Measurements from ENCODE around the gene SFRP5.

Gene SFRP5

DNA sequence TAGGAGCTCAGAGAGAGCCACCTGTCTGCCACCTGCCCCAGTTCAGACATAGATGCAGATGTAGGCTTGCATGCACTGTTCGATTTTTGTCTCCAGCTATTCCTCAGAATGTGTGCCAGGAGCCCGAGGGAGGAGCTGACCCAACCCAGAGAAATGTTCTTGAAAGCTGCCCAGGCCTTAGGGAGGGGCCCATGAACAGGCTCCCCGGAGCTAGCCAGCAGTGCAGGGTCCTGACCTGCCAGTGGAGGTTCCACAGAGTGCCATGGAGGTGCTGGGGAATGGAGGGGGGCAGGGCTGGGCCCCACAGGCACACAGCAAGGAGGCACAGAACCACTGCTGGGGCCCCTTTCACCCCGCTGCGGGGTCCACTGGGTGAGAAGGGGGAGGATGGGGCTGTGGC, 29.6 kb upstream of the SFRP5 start:
- no peak overlapping the region for H3K27ac ChIP-seq (ENCODE audit: low read depth, low read length)
- H3K4me1 ChIP-seq (ENCODE audit: insufficient read depth, low read length) = peaks cover 12% of the 10 kb centered on the region
- no peak overlapping the region for H3K4me3 ChIP-seq (ENCODE audit: low read depth in 1 of 2, low read length in 2 of 2)
- no peaks in the 10 kb centered on the region for H3K36me3 ChIP-seq (ENCODE audit: insufficient read depth, low read length)
- H3K27me3 ChIP-seq (ENCODE audit: control insufficient read depth in 1 of 2, insufficient read depth in 2 of 2, low read length in 2 of 2) = peaks cover 0 to 8% of the 10 kb centered on the region in 2 donors
- H3K9me3 ChIP-seq (ENCODE audit: low read length) = no peaks in the 10 kb centered on the region
- no peak overlapping the region for H3K9ac ChIP-seq (ENCODE audit: low read length)

DNA sequence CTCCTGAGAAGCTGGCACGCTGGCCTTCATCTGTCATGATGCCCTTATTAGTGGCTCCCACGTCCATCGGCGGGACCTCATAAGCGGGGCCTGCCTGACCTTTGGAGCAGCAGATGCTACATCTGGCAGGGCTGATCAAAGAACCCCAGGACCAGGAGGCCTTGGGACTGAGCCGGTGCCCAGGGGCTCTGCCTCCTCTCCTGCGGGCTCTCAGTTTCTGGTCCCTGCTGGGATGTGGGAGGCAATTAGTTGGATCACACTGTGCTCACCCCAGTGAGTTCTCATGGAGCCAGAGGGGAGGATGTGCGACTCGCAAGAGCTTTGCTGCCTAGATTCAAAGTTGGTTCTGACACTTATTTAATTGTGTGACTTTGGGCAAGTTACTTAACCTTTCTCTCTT, 28.7 kb upstream of the SFRP5 start:
- no peak overlapping the region for H3K4me3 ChIP-seq (ENCODE audit: low read depth in 1 of 2, low read length in 2 of 2)
- peaks cover 4% of the 10 kb centered on the region for H3K4me1 ChIP-seq (ENCODE audit: insufficient read depth, low read length)
- H3K9me3 ChIP-seq (ENCODE audit: low read length) = no peaks in the 10 kb centered on the region
- no peaks in the 10 kb centered on the region for H3K36me3 ChIP-seq (ENCODE audit: insufficient read depth, low read length)
- no peak overlapping the region for H3K9ac ChIP-seq (ENCODE audit: low read length)
- H3K27me3 ChIP-seq (ENCODE audit: control insufficient read depth in 1 of 2, insufficient read depth in 2 of 2, low read length in 2 of 2) = peaks cover 0 to 8% of the 10 kb centered on the region in 2 donors
- H3K27ac ChIP-seq (ENCODE audit: low read depth, low read length) = no peak overlapping the region

DNA sequence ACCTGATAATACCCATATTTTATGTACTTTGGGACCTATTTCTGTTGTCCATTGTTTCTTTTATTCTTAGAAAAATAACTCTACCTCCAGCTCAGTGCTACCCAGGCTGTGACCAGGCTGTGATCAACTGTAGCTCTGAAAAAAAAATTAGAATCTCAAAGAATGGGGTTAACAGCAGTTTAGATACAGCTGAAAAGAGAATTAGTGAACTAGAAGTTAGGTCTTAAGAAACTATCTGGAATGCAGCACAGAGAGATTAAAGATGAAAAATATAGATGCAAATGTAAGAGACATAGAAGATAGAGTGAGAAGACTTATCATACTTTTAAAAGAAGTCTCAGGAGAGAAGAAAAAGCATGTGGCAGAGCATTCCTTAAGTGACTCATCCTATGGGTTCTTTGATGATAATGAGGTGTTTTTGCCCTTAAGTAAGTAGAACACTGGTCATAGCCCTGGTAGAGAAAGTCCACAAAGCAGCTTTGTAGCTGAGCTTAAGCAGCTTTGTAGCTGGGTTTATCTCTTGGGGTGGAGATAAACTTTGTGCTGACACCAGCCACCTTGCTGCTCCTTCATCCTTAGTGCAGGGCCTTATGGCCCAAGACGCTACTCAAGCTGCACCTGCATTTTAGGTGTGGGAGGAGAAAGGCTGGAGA, 27.3 kb upstream of the SFRP5 start:
- no peaks in the 10 kb centered on the region for H3K4me1 ChIP-seq (ENCODE audit: insufficient read depth, low read length)
- H3K27me3 ChIP-seq (ENCODE audit: control insufficient read depth in 1 of 2, insufficient read depth in 2 of 2, low read length in 2 of 2) = peaks cover 0 to 8% of the 10 kb centered on the region in 2 donors
- H3K9me3 ChIP-seq (ENCODE audit: low read length) = no peaks in the 10 kb centered on the region
- no peak overlapping the region for H3K9ac ChIP-seq (ENCODE audit: low read length)
- no peak overlapping the region for H3K27ac ChIP-seq (ENCODE audit: low read depth, low read length)
- H3K4me3 ChIP-seq (ENCODE audit: low read depth in 1 of 2, low read length in 2 of 2) = no peak overlapping the region
- no peaks in the 10 kb centered on the region for H3K36me3 ChIP-seq (ENCODE audit: insufficient read depth, low read length)

DNA sequence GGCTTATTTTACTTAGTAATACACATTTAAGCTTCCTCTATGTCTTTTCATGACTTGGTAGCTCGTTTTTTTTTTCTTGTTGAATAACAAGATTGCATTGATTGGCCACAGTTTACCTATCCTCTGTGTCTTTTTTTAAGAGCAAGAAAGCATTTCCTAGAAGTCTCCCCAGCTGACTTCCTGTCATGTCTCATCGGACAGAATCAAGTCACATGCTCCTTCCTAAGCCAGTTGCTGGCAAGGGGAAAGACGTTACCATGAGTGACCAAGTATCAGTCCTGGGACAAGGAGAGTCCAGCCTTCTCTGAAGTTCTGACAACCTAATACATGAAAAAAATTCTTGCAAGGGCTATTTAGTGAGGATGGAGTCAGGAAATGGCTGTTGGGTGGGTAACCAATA, 24.9 kb upstream of the SFRP5 start:
- Histone ChIP-seq H3K4me1 (ENCODE audit: insufficient read depth, low read length) (no peaks in the 10 kb centered on the region), H3K27ac (ENCODE audit: low read depth, low read length) (no peak overlapping the region), H3K9ac (ENCODE audit: low read length) (no peak overlapping the region), H3K4me3 (ENCODE audit: low read depth in 1 of 2, low read length in 2 of 2) (no peak overlapping the region), H3K9me3 (ENCODE audit: low read length) (no peaks in the 10 kb centered on the region), H3K36me3 (ENCODE audit: insufficient read depth, low read length) (no peaks in the 10 kb centered on the region), H3K27me3 (ENCODE audit: control insufficient read depth in 1 of 2, insufficient read depth in 2 of 2, low read length in 2 of 2) (peaks cover 1 to 8% of the 10 kb centered on the region in 2 donors)

DNA sequence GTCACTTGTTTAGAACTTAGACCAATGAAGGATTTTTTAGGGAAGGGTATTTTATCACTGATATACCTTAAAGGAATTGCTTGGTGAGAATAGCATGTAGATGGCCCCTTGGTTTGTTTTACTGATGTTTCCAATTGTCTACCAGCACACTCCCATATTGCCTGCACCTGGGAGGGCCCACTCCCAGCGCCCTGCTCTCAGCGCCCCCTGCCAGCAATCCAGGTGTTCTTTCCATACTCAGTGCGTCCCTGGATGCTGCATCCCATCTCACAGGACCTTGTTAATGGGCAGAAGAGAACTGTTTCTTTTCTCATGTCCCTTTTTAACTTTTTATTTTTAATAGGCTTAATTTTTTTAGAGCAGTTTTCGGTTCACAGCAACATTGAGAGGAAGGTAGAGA, 24.1 kb upstream of the SFRP5 start:
- H3K9ac ChIP-seq (ENCODE audit: low read length) = no peak overlapping the region
- H3K36me3 ChIP-seq (ENCODE audit: insufficient read depth, low read length) = no peaks in the 10 kb centered on the region
- no peaks in the 10 kb centered on the region for H3K9me3 ChIP-seq (ENCODE audit: low read length)
- H3K4me1 ChIP-seq (ENCODE audit: insufficient read depth, low read length) = no peaks in the 10 kb centered on the region
- peaks cover 5 to 10% of the 10 kb centered on the region in 2 donors for H3K27me3 ChIP-seq (ENCODE audit: control insufficient read depth in 1 of 2, insufficient read depth in 2 of 2, low read length in 2 of 2)
- H3K27ac ChIP-seq (ENCODE audit: low read depth, low read length) = no peak overlapping the region
- H3K4me3 ChIP-seq (ENCODE audit: low read depth in 1 of 2, low read length in 2 of 2) = no peak overlapping the region

DNA sequence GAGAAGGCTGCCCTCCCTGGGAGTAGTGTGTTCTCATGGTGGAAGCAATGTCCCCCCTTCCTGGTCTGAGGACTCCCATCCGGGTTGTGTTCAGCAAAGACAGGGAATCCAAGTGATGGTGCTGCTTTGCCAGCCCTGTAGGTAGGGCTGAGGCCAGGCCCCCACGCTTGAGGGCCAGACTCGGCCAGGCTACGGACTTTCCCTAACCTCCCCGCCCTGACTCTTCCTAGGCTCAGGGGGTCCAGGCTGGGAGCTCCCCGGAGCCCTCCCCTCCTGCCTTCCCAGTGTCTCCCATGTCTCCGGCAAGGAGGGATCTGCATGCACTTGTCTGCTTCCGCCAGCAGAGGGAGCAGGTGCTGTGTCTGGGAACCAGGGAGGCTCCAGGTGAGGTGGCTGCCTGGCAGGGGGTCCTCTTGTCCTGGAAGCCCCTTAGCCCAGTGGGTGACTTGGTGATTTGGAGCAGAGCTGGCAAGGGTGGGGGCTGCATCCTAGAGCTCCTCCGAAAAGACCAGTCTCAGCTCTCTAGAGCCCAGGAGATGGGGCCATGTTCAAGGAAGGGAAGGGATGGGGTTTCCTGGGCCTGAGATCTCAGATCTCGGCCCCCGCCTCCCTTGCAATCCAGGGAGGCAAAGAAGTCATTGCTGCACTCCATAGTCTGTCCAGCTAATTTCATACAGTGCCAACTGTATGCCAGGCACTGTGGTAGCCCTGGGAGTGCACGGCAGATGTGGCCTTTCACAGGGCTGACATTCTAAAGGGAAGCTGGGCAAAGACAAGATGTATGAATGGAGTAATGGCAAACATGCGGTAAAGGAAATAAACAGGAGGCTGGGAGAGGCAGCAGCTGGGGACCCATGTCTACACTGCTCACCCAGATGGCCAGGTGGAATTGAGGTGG, 20.3 kb upstream of the SFRP5 start:
- Histone ChIP-seq H3K4me3 (ENCODE audit: low read depth in 1 of 2, low read length in 2 of 2) (no peak overlapping the region), H3K27me3 (ENCODE audit: control insufficient read depth in 1 of 2, insufficient read depth in 2 of 2, low read length in 2 of 2) (peaks cover 13 to 31% of the 10 kb centered on the region in 2 donors), H3K9ac (ENCODE audit: low read length) (no peak overlapping the region), H3K36me3 (ENCODE audit: insufficient read depth, low read length) (no peaks in the 10 kb centered on the region), H3K4me1 (ENCODE audit: insufficient read depth, low read length) (no peaks in the 10 kb centered on the region), H3K27ac (ENCODE audit: low read depth, low read length) (no peak overlapping the region), H3K9me3 (ENCODE audit: low read length) (no peaks in the 10 kb centered on the region)

DNA sequence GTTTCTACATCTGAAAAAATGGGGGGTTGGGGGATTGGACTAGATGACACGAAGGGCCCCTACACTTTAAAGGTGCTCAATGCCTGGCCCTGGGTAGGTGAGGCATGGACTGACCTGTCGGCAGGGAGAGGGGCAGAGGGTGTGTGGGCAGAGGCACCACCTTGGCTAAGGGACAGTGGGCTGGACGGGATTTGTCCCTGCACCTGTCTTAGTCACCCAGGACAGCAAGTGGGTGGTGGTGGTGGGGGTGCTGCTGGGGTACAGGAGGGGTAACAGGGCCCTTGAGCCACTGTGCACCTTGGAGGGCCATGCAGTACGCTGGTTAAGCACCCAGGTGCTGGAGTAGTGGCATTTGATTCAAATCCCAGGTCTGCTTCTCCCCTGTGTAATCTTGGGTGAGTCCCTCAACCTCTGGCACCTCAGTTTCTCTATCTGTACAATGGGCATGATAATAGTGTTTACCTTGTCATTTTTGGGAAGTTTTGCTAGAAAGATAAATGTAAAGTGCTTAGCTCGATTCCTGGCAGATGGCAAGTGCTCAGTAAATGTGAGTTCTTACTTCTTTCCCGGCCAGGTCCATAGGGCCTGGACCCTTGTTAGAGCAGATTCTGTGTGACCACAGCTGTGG, 18.1 kb upstream of the SFRP5 start:
- H3K36me3 ChIP-seq (ENCODE audit: insufficient read depth, low read length) = no peaks in the 10 kb centered on the region
- H3K27ac ChIP-seq (ENCODE audit: low read depth, low read length) = no peak overlapping the region
- no peaks in the 10 kb centered on the region for H3K4me1 ChIP-seq (ENCODE audit: insufficient read depth, low read length)
- H3K9me3 ChIP-seq (ENCODE audit: low read length) = no peaks in the 10 kb centered on the region
- H3K27me3 ChIP-seq (ENCODE audit: control insufficient read depth in 1 of 2, insufficient read depth in 2 of 2, low read length in 2 of 2) = peaks cover 13 to 31% of the 10 kb centered on the region in 2 donors
- no peak overlapping the region for H3K4me3 ChIP-seq (ENCODE audit: low read depth in 1 of 2, low read length in 2 of 2)
- no peak overlapping the region for H3K9ac ChIP-seq (ENCODE audit: low read length)

DNA sequence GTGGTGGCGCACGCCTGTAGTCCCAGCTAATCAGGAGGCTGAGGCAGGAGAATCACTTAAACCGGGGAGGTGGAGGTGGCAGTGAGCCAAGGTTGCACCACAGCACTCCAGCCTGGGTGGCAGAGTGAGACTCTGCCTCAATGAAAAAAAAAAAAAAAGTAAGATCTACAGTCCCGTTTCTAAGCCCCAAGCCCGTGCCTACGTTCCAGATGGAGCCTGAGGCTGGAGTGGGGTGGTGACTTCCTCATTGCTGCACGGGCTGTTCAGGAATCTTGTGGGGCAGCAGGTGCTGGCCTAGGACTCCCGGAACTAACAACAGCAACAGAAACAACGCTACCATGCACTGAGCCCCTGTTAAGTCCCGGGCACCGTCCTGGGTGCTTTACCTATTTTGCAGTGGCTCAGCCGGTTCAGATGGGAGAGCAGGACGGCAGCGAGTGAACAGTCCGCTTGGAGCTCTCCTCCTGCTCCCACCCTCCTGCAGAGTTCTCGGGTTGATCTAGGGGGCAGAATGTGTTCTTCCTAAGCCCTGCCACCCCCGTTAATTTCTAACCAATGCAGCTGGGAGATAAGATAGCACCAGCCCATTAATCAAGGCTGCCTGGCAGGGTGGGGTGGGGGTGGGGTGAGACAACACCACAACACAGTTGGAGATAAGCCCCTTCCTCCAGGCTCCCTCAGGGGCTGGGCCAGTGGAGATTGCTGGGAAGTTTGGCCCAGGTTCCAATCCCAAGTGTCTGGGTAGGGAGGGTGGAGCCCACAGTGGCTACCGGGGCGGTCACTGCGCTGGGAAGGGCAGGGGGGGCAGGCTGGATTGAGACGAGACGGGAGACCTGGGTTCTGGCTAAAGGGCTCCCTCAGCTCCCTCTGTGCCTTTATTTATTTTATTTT, 17.0 kb upstream of the SFRP5 start:
- no peaks in the 10 kb centered on the region for H3K9me3 ChIP-seq (ENCODE audit: low read length)
- no peak overlapping the region for H3K4me3 ChIP-seq (ENCODE audit: low read depth in 1 of 2, low read length in 2 of 2)
- H3K27ac ChIP-seq (ENCODE audit: low read depth, low read length) = no peak overlapping the region
- no peaks in the 10 kb centered on the region for H3K4me1 ChIP-seq (ENCODE audit: insufficient read depth, low read length)
- no peaks in the 10 kb centered on the region for H3K36me3 ChIP-seq (ENCODE audit: insufficient read depth, low read length)
- H3K9ac ChIP-seq (ENCODE audit: low read length) = no peak overlapping the region
- peaks cover 13 to 31% of the 10 kb centered on the region in 2 donors for H3K27me3 ChIP-seq (ENCODE audit: control insufficient read depth in 1 of 2, insufficient read depth in 2 of 2, low read length in 2 of 2)

DNA sequence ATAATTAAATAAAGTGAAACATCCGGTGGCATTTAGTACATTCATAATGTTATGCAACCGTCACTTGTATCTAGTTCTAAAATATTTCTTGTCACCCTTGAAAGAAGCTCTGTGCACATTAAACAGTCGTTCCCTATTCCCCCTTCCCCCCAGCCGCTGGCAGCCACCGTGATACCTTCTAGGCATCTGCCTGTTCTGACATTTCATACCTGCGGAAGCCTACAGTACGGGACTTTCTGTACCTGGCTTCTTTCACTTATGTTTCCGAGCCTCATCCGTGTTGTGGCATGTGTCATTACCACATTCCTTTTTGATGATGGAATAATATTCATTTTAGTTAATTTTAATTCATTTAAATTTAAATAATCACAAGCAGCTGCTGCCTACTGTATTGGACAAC, 13.9 kb upstream of the SFRP5 start:
- Histone ChIP-seq H3K4me3 (ENCODE audit: low read depth in 1 of 2, low read length in 2 of 2) (no peak overlapping the region), H3K27me3 (ENCODE audit: control insufficient read depth in 1 of 2, insufficient read depth in 2 of 2, low read length in 2 of 2) (peaks cover 8 to 19% of the 10 kb centered on the region in 2 donors), H3K36me3 (ENCODE audit: insufficient read depth, low read length) (no peaks in the 10 kb centered on the region), H3K27ac (ENCODE audit: low read depth, low read length) (no peak overlapping the region), H3K9me3 (ENCODE audit: low read length) (no peaks in the 10 kb centered on the region), H3K4me1 (ENCODE audit: insufficient read depth, low read length) (no peaks in the 10 kb centered on the region), H3K9ac (ENCODE audit: low read length) (no peak overlapping the region)

DNA sequence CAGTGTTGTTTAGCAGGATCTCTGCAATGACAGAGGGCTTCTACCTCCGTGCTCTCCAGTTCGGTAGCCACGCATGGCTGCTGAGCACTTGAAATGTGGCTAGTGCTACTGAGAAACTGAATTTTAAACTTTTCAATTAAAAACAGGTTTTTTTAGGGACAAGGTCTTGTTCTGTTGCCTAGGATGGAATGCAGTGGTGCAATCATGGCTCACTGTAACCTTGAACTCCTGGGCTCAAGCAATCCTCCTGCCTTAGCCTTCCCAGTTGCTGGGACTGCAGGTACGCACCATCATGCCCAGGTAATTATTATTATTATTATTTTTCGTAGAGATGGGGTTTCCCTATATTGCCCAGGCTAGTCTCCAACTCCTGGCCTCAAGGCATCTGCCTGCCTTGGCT, 13.4 kb upstream of the SFRP5 start:
- Histone ChIP-seq H3K9ac (ENCODE audit: low read length) (no peak overlapping the region), H3K36me3 (ENCODE audit: insufficient read depth, low read length) (no peaks in the 10 kb centered on the region), H3K27me3 (ENCODE audit: control insufficient read depth in 1 of 2, insufficient read depth in 2 of 2, low read length in 2 of 2) (peaks cover 8 to 19% of the 10 kb centered on the region in 2 donors), H3K9me3 (ENCODE audit: low read length) (no peaks in the 10 kb centered on the region), H3K27ac (ENCODE audit: low read depth, low read length) (no peak overlapping the region), H3K4me3 (ENCODE audit: low read depth in 1 of 2, low read length in 2 of 2) (no peak overlapping the region), H3K4me1 (ENCODE audit: insufficient read depth, low read length) (no peaks in the 10 kb centered on the region)

Data from muscle layer of colon (tissue), 2 donors.